MM.1S (cell line): ENCODE data around the gene CSH1.

Experiments
- DNase-seq: peaks from one replicate; pipeline ENCODE4 v3.0.0-alpha.2; 2015
- H2AFZ ChIP-seq: fragments of 300-600 bp; sonication (generic); 2 replicates; pipeline ENCODE4 v1.6.0; 2016; ENCODE audit warnings: antibody characterized with exemption, low read length
- H3F3A ChIP-seq: fragments of 300-600 bp; sonication (generic); 2 replicates; pipeline ENCODE4 v1.6.1; 2016; ENCODE audit warnings: mild to moderate bottlenecking, antibody characterized with exemption, low read length, moderate library complexity, mixed read lengths; ENCODE audit not compliant: insufficient read depth
- H3K27ac ChIP-seq: fragments of 300-600 bp; sonication (generic); 2 replicates; pipeline ENCODE4 v1.5.1; 2016; ENCODE audit warnings: mild to moderate bottlenecking, low read length
- H3K27me3 ChIP-seq: fragments of 300-600 bp; sonication (generic); replicated peaks from 2 replicates; pipeline ENCODE4 v1.6.0; 2016; ENCODE audit warnings: low read length; ENCODE audit not compliant: insufficient read depth
- H3K36me3 ChIP-seq: fragments of 300-600 bp; sonication (generic); replicated peaks from 2 replicates; pipeline ENCODE4 v1.6.1; 2016; ENCODE audit warnings: mild to moderate bottlenecking, low read length, mixed read lengths; ENCODE audit not compliant: insufficient read depth
- H3K4me1 ChIP-seq: fragments of 300-600 bp; sonication (generic); 2 replicates; pipeline ENCODE4 v1.6.1; 2016; ENCODE audit warnings: low read length, mixed read lengths
- H3K4me2 ChIP-seq: fragments of 300-600 bp; sonication (generic); 2 replicates; pipeline ENCODE4 v1.6.0; 2016; ENCODE audit warnings: low read depth, low read length
- H3K4me3 ChIP-seq: fragments of 300-600 bp; sonication (generic); 2 replicates; pipeline ENCODE4 v1.5.1; 2016; ENCODE audit warnings: low read length, mixed read lengths
- H3K79me2 ChIP-seq: fragments of 300-600 bp; sonication (generic); 2 replicates; pipeline ENCODE4 v1.6.1; 2016; ENCODE audit warnings: mixed run types, low read length, mixed read lengths
- H3K9ac ChIP-seq: fragments of 300-600 bp; sonication (generic); 2 replicates; pipeline ENCODE4 v1.6.1; 2016; ENCODE audit warnings: low read length, mixed read lengths
- H3K9me2 ChIP-seq: fragments of 300-600 bp; sonication (generic); replicated peaks from 2 replicates; pipeline ENCODE4 v1.6.1; 2016; ENCODE audit warnings: mild to moderate bottlenecking, low read length, mixed read lengths; ENCODE audit not compliant: insufficient read depth
- H3K9me3 ChIP-seq: fragments of 300-600 bp; sonication (generic); replicated peaks from 2 replicates; pipeline ENCODE4 v1.6.1; 2016; ENCODE audit warnings: mild to moderate bottlenecking, low read length, mixed read lengths; ENCODE audit not compliant: insufficient read depth
- H4K20me1 ChIP-seq: fragments of 300-600 bp; sonication (generic); 2 replicates; pipeline ENCODE4 v1.6.1; 2016; ENCODE audit warnings: mild to moderate bottlenecking, low read length, moderate library complexity, mixed read lengths; ENCODE audit not compliant: insufficient read depth
- EZH2 ChIP-seq: fragments of 300-600 bp; sonication (generic); optimal IDR thresholded peaks from 2 replicates; pipeline ENCODE3; 2017; ENCODE audit warnings: low read depth, mild to moderate bottlenecking, antibody characterized with exemption, low read length, mixed read lengths
- EZH2phosphoT487 ChIP-seq: fragments of 300-600 bp; sonication (generic); IDR thresholded peaks from 2 replicates; pipeline ENCODE4 v1.6.1; 2018; ENCODE audit warnings: antibody characterized with exemption, low read length
- TF ChIP-seq, protein P1 (sequence below): fragments of 300-600 bp; sonication (generic); IDR thresholded peaks from 2 replicates; pipeline ENCODE4 v1.5.1; 2016; ENCODE audit warnings: antibody characterized with exemption, low read length, mixed read lengths

Gene CSH1

GRCh38 chr17:63939401-63939800 lies 43.0 kb upstream of the CSH1 start:
- no peak overlapping the region for H2AFZ ChIP-seq
- peaks cover 14% of the 10 kb centered on the region; the same call in 1 of the 2 replicates for H3K27me3 ChIP-seq
- H3K4me2 ChIP-seq: no peak overlapping the region
- H3K36me3 ChIP-seq: no peaks in the 10 kb centered on the region
- no peak overlapping the region for H3K4me3 ChIP-seq
- TF ChIP-seq EZH2phosphoT487 (no peak), EZH2 (no peak)
- TF ChIP-seq, protein P1, sequence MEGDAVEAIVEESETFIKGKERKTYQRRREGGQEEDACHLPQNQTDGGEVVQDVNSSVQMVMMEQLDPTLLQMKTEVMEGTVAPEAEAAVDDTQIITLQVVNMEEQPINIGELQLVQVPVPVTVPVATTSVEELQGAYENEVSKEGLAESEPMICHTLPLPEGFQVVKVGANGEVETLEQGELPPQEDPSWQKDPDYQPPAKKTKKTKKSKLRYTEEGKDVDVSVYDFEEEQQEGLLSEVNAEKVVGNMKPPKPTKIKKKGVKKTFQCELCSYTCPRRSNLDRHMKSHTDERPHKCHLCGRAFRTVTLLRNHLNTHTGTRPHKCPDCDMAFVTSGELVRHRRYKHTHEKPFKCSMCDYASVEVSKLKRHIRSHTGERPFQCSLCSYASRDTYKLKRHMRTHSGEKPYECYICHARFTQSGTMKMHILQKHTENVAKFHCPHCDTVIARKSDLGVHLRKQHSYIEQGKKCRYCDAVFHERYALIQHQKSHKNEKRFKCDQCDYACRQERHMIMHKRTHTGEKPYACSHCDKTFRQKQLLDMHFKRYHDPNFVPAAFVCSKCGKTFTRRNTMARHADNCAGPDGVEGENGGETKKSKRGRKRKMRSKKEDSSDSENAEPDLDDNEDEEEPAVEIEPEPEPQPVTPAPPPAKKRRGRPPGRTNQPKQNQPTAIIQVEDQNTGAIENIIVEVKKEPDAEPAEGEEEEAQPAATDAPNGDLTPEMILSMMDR: no peak
- no peaks in the 10 kb centered on the region for H3F3A ChIP-seq
- no peaks in the 10 kb centered on the region for H3K79me2 ChIP-seq
- no peaks in the 10 kb centered on the region for H4K20me1 ChIP-seq
- H3K27ac ChIP-seq: no peak overlapping the region
- no peaks in the 10 kb centered on the region for H3K9me3 ChIP-seq
- no peak for DNase-seq
- no peaks in the 10 kb centered on the region for H3K9me2 ChIP-seq
- H3K4me1 ChIP-seq: no peaks in the 10 kb centered on the region
- H3K9ac ChIP-seq: no peak overlapping the region

DNA sequence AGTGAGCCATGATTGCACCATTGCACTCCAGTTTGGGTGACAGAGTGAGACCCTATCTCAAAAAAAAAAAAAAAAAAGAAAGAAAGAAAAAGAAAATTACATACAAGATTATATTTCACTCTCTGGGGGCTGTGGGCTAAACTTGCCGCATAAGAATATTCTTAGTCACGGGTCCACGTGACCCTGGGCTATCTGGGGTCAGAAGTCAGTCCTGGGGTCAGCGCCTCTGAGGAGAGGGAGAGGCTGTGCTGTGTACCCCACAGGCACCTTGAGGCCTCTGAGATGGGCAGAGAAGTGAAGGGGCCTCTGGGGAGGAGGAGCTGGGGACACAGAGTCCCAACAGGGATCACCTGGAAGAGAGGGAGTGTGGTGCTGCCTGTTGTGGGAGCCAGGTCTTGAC lies 41.5 kb upstream of the CSH1 start:
- Histone ChIP-seq H3K27ac (no peak overlapping the region), H3F3A (no peaks in the 10 kb centered on the region), H3K9me2 (no peaks in the 10 kb centered on the region), H3K4me2 (no peak overlapping the region), H4K20me1 (no peaks in the 10 kb centered on the region), H3K4me1 (no peaks in the 10 kb centered on the region), H3K9me3 (no peaks in the 10 kb centered on the region), H2AFZ (no peak overlapping the region), H3K4me3 (no peak overlapping the region), H3K36me3 (no peaks in the 10 kb centered on the region), H3K27me3 (peaks cover 14% of the 10 kb centered on the region; the same call in 1 of the 2 replicates), H3K9ac (no peak overlapping the region), H3K79me2 (no peaks in the 10 kb centered on the region)
- no peak for DNase-seq
- TF ChIP-seq, protein P1: no peak
- TF ChIP-seq EZH2phosphoT487 (no peak), EZH2 (no peak)

- H3K4me3 ChIP-seq: no peak overlapping the region
- H3K27me3 ChIP-seq: peaks cover 9% of the 10 kb centered on the region; the same call in 1 of the 2 replicates
- H3K9me2 ChIP-seq: no peaks in the 10 kb centered on the region
- H3K9ac ChIP-seq: no peak overlapping the region
- no peaks in the 10 kb centered on the region for H3K9me3 ChIP-seq
- H3K79me2 ChIP-seq: no peaks in the 10 kb centered on the region
- no peak overlapping the region for H3K4me2 ChIP-seq
- H3K27ac ChIP-seq: no peak overlapping the region
- H3K36me3 ChIP-seq: no peaks in the 10 kb centered on the region
- no peaks in the 10 kb centered on the region for H3F3A ChIP-seq
- no peak for DNase-seq
- TF ChIP-seq, protein P1: no peak
- TF ChIP-seq EZH2phosphoT487: no peak
- no peaks in the 10 kb centered on the region for H4K20me1 ChIP-seq
- no peak overlapping the region for H2AFZ ChIP-seq
- H3K4me1 ChIP-seq: peaks cover 4% of the 10 kb centered on the region; the same call in 1 of the 2 replicates
These were observed 40.9 kb upstream of the CSH1 start for GRCh38 chr17:63937319-63937718.
